Glomerular visceral epithelial cell (primary cell): Measurements from ENCODE around the gene DOCK1.
A peak's percentile ranks its signal among the peaks of the same experiment; 100 is the strongest.
"Not testable (repeated sequence)": the region's sequence is repeated elsewhere in the genome, so short reads cannot be mapped to it uniquely, and the experiment has no call there.

Source experiments
- DNase-seq: peaks from one replicate; pipeline ENCODE4 v3.0.0-alpha.2; 2016; ENCODE audit errors: extremely low spot score

DOCK1 gene

DNA sequence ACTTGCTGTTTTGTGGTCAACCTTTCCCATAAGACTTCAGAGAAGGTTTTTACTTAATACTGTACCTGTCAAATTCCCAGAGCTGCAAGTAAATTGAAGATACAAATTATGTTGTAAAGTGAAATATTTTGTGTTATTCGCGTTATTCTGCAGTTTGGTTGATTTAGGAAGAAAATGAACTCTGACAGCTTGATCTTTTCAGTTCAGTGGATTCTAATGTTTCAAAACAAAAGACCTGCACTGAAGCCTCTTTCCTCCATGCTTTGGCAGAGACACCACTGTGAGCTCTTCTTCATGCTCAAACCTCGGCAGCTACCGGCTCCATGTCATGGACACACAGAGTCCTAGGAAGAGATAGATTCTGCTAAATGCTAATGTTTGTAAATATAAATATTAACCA lies 366.8 kb downstream of the DOCK1 start:
- no peak for DNase-seq

DNA sequence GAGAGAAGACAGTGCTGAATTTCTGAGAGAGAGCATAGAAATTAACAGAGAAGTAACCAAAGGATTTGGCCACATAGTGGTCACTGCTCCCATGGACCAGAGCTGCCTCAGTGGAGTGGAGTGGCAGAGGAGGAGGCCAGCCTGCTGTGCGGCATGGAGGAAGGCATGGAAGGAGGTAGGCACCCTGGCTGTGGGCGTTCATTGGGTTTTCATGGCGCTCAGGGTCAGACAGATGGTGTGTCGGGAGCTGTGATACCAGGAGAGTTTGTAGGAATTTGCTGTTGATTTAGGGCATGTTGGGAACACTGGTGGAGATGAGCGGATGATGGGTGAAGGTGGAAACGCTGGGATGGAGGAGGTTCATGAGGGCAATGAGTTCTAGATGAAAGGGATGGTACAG lies 370.0 kb downstream of the DOCK1 start:
- DNase-seq: no peak

DNA sequence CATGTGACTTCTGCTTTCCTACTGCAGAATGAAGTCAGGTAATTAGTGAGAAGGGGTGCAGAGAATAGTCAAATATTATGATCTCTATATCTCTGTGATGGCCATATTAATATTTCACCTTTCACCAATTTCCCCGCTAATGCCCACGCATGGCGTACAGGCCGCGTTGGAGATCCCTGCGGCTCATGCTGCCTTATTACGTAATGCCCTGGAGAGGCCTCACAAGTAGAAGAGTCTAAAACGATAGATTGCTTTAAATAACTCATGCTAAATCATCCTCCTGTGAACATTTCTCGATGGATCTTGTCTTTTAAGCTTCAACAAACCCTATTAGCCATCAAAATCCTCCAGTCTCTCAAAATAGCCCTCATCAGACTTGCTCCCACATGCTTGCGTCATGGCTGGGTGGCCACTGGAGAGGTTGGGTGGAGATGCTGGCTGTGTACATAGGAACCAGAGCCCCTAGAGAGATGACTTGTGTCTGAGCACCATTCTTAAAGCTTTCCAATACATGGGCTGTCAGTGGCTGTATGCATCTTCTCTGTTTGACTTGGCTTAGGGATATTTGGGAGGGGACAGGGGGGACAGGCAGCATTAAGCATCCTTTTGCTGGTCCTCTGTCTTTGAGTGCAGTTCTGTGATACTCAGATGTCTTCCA lies 370.7 kb downstream of the DOCK1 start:
- no peak for DNase-seq

GRCh38 chr10:127276794-127277462 lies 371.7 kb downstream of the DOCK1 start:
- DNase-seq: no peak

DNA sequence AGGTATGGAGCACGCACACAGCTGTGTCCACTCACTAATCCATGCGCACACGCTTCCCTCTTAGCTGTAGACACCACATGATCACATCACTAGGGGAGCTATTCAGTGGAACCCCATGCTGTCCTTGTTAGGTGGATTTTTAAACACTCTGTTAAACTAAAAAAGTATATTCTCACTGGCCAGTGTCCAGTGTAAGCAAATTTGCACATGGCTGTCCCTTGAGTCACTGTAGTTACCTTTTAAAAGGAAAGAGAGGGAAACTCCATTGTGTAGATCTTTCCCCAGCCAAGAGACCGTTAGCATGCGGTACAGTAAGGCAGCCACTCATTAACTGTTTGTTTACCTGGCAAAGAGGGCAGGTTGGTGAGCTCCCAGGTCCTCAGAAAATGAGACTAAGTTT lies 372.8 kb downstream of the DOCK1 start:
- peak; percentile 72 for DNase-seq

DNA sequence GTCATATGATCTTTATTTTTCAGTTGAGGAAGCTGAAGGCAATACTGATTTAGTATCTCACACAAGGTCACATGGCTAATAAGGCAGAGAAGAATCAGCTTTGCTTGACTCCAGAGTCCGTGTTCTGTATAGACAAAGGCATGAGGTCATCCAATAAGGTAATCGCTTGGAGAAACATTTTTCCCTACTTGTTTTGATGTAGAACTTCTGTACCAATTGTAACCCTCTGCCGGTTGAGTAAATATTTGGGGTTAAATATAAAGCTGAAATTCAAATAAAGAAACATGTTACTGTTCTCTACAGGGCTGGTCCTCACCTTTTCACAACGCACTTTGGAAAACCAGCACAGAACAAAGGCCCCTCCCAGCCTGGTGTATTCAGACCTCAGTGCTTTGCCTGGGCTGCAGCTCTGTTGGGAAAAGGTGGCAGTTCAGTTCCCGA lies 374.1 kb downstream of the DOCK1 start:
- DNase-seq: no peak

- no peak for DNase-seq
These were observed 375.2 kb downstream of the DOCK1 start for GRCh38 chr10:127280446-127280845.

DNA sequence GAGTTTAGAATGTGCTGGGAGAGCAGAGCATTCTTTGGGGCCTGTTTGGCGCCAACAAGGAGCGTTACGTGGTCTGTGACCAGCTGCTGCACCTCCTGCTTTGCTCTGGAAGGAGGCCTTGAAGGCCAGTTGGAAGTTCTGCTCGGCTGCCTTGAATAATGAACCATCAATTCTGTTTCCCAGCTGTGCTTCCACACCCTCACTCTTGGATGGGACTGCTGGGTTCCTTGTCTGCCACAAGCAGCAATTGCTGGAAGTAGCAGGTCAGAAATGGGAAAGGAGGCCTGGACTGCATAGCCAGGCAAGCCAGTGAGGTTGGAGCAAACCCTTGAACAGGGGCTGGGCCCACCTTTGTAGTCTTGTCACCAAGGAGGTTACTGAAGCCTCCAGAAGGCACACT lies 377.8 kb downstream of the DOCK1 start:
- peak; percentile 12 for DNase-seq

- DNase-seq: no peak
These were observed 378.3 kb downstream of the DOCK1 start for GRCh38 chr10:127283576-127283975.

GRCh38 chr10:127290850-127291249 lies 385.6 kb downstream of the DOCK1 start:
- DNase-seq: no peak

- no peak for DNase-seq
These were observed 386.1 kb downstream of the DOCK1 start for GRCh38 chr10:127291329-127291728.

DNA sequence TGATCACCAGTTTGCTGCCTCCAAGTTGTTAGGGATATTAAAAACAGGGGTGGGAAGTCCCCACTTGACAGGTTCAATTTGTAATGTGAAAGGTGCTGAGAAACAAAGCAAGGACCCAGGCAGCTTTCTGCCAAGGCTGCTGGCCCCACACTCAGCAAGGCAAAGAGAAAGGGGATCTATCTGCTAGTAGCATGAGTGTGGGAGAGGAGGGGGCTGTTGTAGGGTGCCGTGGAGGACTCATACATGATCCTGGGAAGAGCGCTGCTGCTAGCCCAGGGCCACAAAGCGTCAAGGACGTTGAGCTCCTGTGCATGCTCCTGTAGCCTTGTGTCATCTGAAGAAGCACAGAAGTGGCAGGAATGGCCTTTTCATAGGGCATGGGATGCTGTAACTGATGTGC lies 387.7 kb downstream of the DOCK1 start:
- no peak for DNase-seq

DNA sequence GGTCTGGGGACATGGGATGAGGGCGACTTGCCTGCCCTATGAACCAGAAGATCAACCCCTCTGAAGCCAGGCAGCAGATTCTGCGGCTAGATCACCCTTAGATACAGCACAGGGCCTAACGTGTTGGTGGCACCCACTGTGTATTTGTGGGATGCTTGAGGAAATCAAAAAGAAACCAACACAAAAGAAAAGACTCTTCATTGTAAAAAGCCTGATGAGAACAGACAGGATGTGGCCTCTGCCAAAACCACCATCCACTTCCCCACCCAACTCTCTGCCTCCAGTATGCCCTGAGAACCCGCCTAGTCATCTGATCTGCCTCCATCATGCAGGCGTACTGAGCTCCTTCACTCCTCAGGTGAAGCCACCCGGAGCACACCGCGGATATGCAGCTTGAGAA lies 388.4 kb downstream of the DOCK1 start:
- DNase-seq: no peak

- DNase-seq: no peak
These were observed 391.5 kb downstream of the DOCK1 start for GRCh38 chr10:127296696-127297095.

DNA sequence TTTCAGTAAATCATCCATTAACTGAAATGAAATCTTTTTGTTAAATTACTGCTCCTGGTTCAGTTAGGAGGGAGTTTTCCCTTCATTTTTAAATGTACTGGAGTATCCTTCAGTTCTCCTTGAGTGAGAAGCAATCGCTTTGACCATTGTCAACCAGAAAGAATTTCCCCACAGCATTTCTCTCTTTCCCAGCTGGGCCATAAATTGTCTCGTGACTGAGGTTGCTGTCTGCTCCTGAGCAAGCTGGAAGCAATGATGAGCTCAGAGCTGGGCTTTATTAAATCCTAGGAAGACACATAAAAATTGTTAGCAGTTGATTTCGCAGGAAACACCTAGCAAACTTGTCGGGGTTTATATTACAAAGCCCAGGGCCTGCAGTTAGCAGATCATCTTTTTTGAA lies 393.2 kb downstream of the DOCK1 start:
- DNase-seq: no peak

- DNase-seq: not testable (repeated sequence)
These were observed 394.0 kb downstream of the DOCK1 start for GRCh38 chr10:127299192-127299591.

DNA sequence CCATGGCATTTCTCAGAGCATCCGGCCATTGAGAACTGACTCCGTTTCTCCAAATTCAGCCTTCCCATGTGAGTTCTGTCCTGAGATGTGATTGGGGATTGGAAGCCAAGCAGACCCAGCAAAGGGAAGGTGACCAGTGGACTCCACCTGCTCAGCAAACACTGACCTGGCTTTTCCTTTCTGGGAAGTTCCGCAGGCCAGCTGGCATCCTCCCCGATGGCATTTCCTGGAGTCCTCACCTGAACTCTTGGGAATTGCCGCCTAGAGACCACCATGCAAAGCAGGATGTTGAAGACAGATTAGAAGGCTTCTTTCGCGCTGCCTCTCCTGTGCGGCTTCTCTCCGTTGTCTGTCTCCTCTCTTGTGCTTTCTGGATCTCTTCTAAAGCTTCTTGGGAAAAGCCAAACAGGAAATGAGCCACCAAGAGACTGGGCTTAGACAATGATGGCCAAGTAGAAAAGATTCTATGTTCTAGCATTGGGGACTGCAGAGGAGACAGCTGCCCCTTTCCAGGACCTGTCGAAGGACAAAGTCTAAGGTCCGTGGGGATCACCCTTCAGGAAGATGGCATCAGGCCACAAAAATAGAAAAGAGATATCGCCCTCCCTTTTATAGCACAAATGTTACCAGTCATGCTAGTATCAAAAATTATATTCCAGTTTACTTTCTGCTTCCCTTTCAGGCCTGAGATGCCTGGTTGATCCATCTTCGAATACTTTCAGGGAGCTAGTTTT lies 394.9 kb downstream of the DOCK1 start:
- DNase-seq: no peak

- DNase-seq: no peak
These were observed 395.7 kb downstream of the DOCK1 start for GRCh38 chr10:127300868-127301321.

DNA sequence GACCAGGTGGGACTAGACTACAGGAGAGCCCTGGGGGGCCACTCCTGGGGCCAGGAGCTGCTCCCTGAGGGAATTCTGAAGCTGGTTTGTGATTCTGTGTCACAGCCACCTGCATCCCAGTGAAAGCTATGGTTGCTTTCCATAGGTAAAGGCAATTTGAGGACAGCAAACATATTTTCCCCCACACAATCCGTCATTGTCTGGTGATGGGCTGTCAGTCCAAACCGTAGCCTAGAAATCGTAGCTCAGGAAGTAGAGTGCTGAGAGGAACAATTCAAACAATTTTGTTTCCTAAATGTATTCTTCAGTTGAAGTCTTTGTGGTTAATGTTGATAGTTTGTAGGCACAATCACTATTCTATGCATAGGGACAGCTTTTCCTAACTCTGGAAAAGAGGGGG lies 397.1 kb downstream of the DOCK1 start:
- DNase-seq: no peak

- DNase-seq: no peak
These were observed 397.9 kb downstream of the DOCK1 start for GRCh38 chr10:127303105-127303504.

DNA sequence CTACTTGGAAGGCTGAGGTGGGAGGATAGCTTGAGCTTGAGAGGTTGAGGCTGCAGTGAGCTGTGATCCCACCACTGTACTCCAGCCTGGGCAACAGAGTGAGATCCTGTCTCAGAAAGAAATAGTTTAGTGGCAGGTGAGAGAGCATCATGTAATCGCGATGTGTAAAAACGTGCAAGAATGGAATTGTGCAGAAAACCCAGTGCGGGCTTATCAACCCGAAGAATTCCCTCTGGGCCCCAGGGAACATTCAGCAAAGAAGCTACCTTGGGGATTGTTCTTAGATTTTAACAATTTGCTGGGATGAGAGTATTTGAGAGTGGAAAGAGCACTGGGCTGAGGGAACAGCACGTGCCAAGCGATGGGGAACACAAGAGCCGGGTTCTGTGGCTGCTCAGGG lies 398.5 kb downstream of the DOCK1 start:
- no peak for DNase-seq

- DNase-seq: no peak
These were observed 401.3 kb downstream of the DOCK1 start for GRCh38 chr10:127306479-127306878.

DNA sequence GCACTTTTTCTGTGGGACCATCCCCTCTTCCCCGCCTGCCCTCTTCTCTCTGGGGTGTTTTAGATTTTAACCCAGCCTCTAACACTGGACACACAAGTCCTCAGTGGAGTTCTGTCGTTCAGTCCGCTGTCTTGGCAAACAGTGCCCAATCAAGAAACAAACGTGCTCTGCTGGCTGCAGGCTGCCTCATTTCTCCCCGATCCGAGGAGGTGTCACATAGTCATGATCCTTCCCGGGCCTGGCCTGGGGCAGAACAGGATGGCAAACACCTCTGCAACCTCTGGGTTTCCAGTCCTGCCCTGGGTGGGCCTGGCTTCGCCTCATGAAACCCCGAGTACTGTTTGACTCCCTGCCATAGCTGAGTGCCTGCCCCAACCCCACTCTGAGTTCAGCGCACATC lies 402.1 kb downstream of the DOCK1 start:
- no peak for DNase-seq
